SK-N-MC (cell line): ENCODE data around the gene TIPARP.

Experiments
- EZH2 ChIP-seq: fragments of 200-600 bp; sonication (generic); IDR thresholded peaks from one replicate; pipeline ENCODE4 v1.6.1; 2017; ENCODE audit warnings: antibody characterized with exemption
- POLR2AphosphoS5 ChIP-seq: IDR thresholded peaks from 2 replicates; pipeline ENCODE4 v1.6.1; 2012; ENCODE audit warnings: mild to moderate bottlenecking, low read depth, low read length, borderline replicate concordance

- no peak for TF ChIP-seq POLR2AphosphoS5
- no peak for TF ChIP-seq EZH2
Observed at GRCh38 chr3:156664011-156664830, 10.2 kb upstream of the TIPARP start.
